T-cell (primary cell): ENCODE results near the gene ABCA7. TPM values are rescaled to one million over a fixed set of nuclear protein-coding genes. Genes with fewer than 3 reads are reported as not detected.

Experiments used
- ATAC-seq, 4 experiments: fragments of 200-7000 bp in 3 of 4; fragments of 150-1000 bp in 1 of 4; cut with Tn5 transposase; replicated peaks in 1 of 4; 1 replicate in 3 of 4; 2 replicates in 1 of 4; pipeline ENCODE4 v1.10.0; 2021; ENCODE audit warnings: moderate library complexity in 3 of 4, mild to moderate bottlenecking in 2 of 4, moderate number of reproducible peaks in 1 of 4
- CTCF ChIA-PET, 2 donors: fragments of 300-600 bp; sonication (Branson Sonifier 250); formaldehyde crosslinking; loops; one replicate each; lab custom pipeline; 2022; ENCODE audit warnings: antibody characterized with exemption in 2 of 2; lab: Charles Lee
- POLR2A ChIA-PET, 2 donors: fragments of 300-600 bp; sonication (Branson Sonifier 250); formaldehyde crosslinking; loops; one replicate each; lab custom pipeline; 2022; ENCODE audit warnings: antibody characterized with exemption in 2 of 2; lab: Charles Lee
- DNase-seq, 35 experiments: peaks; one replicate each; pipeline versions ENCODE4 v3.0.0 to v3.0.0-alpha.2; 2013 to 2023
- H3K27ac ChIP-seq: one replicate; pipeline ENCODE4 v1.5.1; 2013; ENCODE audit warnings: low read length
- H3K27me3 ChIP-seq, 2 experiments: replicated peaks in 1 of 2; 1 replicate in 1 of 2; 2 replicates in 1 of 2; pipeline versions ENCODE4 v1.6.1 to v1.7.0; 2013; ENCODE audit warnings: low read length in 1 of 2, mixed read lengths in 1 of 2; ENCODE audit not compliant: control insufficient read depth in 2 of 2, insufficient read depth in 2 of 2; ENCODE audit errors: extremely low read depth in 1 of 2
- H3K36me3 ChIP-seq, 2 donors: 1 replicate in 1 of 2; 2 replicates in 1 of 2; pipeline versions ENCODE4 v1.6.1 to v1.7.0; 2013; ENCODE audit warnings: low read length in 1 of 2; ENCODE audit not compliant: control insufficient read depth in 2 of 2, insufficient read depth in 1 of 2; ENCODE audit errors: extremely low read depth in 1 of 2
- H3K4me1 ChIP-seq, 2 experiments: 1 replicate in 1 of 2; 2 replicates in 1 of 2; pipeline versions ENCODE4 v1.6.1 to v1.7.0; 2013; ENCODE audit warnings: low read length in 2 of 2, mixed read lengths in 1 of 2; ENCODE audit not compliant: insufficient read depth in 2 of 2, control insufficient read depth in 1 of 2; ENCODE audit errors: extremely low read depth in 1 of 2
- H3K4me3 ChIP-seq, 2 donors: 1 replicate in 1 of 2; 2 replicates in 1 of 2; pipeline versions ENCODE4 v1.5.1 to v1.7.0; 2013; ENCODE audit warnings: mild to moderate bottlenecking in 2 of 2, low read length in 1 of 2, moderate library complexity in 1 of 2; ENCODE audit not compliant: control insufficient read depth in 1 of 2; ENCODE audit errors: extremely low read depth in 1 of 2
- H3K9me3 ChIP-seq: 2 replicates; pipeline ENCODE4 v1.7.0; 2013
- H3K27ac Mint-ChIP-seq, 2 donors: one replicate each; pipeline ENCODE4 v1.8.0; 2020 to 2021; ENCODE audit warnings: mild to moderate bottlenecking in 2 of 2, mixed read lengths in 2 of 2
- H3K27me3 Mint-ChIP-seq, 2 donors: one replicate each; pipeline ENCODE4 v1.8.0; 2021 to 2022; ENCODE audit warnings: mixed read lengths in 2 of 2
- H3K36me3 Mint-ChIP-seq: one replicate; pipeline ENCODE4 v1.8.0; 2021; ENCODE audit warnings: mixed read lengths
- H3K4me1 Mint-ChIP-seq, 3 donors: one replicate each; pipeline ENCODE4 v1.8.0; 2020 to 2022; ENCODE audit warnings: mixed read lengths in 3 of 3, mild to moderate bottlenecking in 1 of 3
- H3K4me3 Mint-ChIP-seq, 3 donors: one replicate each; pipeline ENCODE4 v1.8.0; 2020 to 2022; ENCODE audit warnings: mild to moderate bottlenecking in 3 of 3, mixed read lengths in 3 of 3, moderate library complexity in 3 of 3
- H3K9me3 Mint-ChIP-seq, 3 donors: one replicate each; pipeline ENCODE4 v1.8.0; 2020 to 2022; ENCODE audit warnings: mixed read lengths in 3 of 3
- WGBS: methylation state at CpG from one replicate; pipeline ENCODE4 v1.1.5; 2013; ENCODE audit warnings: missing lambda C conversion rate; ENCODE audit not compliant: insufficient coverage; 5-methylcytosine and 5-hydroxymethylcytosine counted together
- total RNA-seq, 35 experiments: library from RNA in 6 of 35; stranded (reverse) in 6 of 35; fragments of 120-200 nt in 1 of 35; gene quantifications; one replicate each; pipeline versions ENCODE4 v1.2.1 to v1.2.4 and lab custom pipeline; 2013 to 2026

ABCA7 gene
- total RNA-seq, 5 donors from 2014 or later (not counting 1 experiment from before 2014, with no cell fraction given) = 166 to 217 (median 178) TPM

GRCh38 chr19:1062387-1063029, 22.6 kb downstream of the ABCA7 start:
- CTCF ChIA-PET = no interaction called here
- Mint-ChIP-seq H3K9me3 (no peaks in the 10 kb centered on the region), H3K4me1 (peaks cover 31 to 37% (median 34%) of the 10 kb centered on the region in 3 donors), H3K4me3 (no peak overlapping the region), H3K36me3 (peaks cover 7% of the 10 kb centered on the region), H3K27ac (no peak overlapping the region), H3K27me3 (no peaks in the 10 kb centered on the region)
- H3K27ac ChIP-seq = no peak overlapping the region
- ATAC-seq (no peak), DNase-seq (peak in 1 of 35 experiments; percentile 40)
- H3K36me3 ChIP-seq = peaks cover 3 to 7% of the 10 kb centered on the region in 2 donors
- H3K27me3 ChIP-seq = no peaks in the 10 kb centered on the region
- POLR2A ChIA-PET = no interaction called here
- H3K4me3 ChIP-seq = no peak overlapping the region
- no peaks in the 10 kb centered on the region for H3K9me3 ChIP-seq
- H3K4me1 ChIP-seq = peaks cover 13 to 54% of the 10 kb centered on the region in 2 experiments
- WGBS = 93% methylated on average over 15 of the region's 17 CpGs

GRCh38 chr19:1063030-1063908, 23.4 kb downstream of the ABCA7 start:
- WGBS = 95% methylated on average over 23 of the region's 37 CpGs
- Histone ChIP-seq H3K36me3 (peaks cover 3 to 8% of the 10 kb centered on the region in 2 donors), H3K27ac (no peak overlapping the region), H3K9me3 (no peaks in the 10 kb centered on the region), H3K4me1 (peaks cover 13 to 48% of the 10 kb centered on the region in 2 experiments), H3K27me3 (no peaks in the 10 kb centered on the region), H3K4me3 (no peak overlapping the region)
- peaks cover 3% of the 10 kb centered on the region for H3K36me3 Mint-ChIP-seq
- peak overlapping the region in 1 of 2 donors; percentile 16 for H3K27ac Mint-ChIP-seq
- H3K27me3 Mint-ChIP-seq = no peaks in the 10 kb centered on the region
- peaks cover 24 to 30% (median 26%) of the 10 kb centered on the region in 3 donors for H3K4me1 Mint-ChIP-seq
- ATAC-seq (no peak), DNase-seq (peak in 32 of 35 experiments; percentile 47 to 80 (median 71))
- peak overlapping the region in 1 of 3 donors; percentile 16 for H3K4me3 Mint-ChIP-seq
- H3K9me3 Mint-ChIP-seq = no peaks in the 10 kb centered on the region
- ChIA-PET POLR2A (no interaction called here), CTCF (no interaction called here)

GRCh38 chr19:1063909-1064660, 24.2 kb downstream of the ABCA7 start:
- Mint-ChIP-seq H3K9me3 (no peaks in the 10 kb centered on the region), H3K27me3 (no peaks in the 10 kb centered on the region), H3K4me3 (peak overlapping the region in 1 of 3 donors; percentile 90), H3K27ac (peak overlapping the region in 1 of 2 donors; percentile 16), H3K4me1 (peaks cover 27 to 33% (median 31%) of the 10 kb centered on the region in 3 donors), H3K36me3 (peaks cover 7% of the 10 kb centered on the region)
- 97% methylated on average over 25 of the region's 37 CpGs for WGBS
- peaks cover 13 to 50% of the 10 kb centered on the region in 2 experiments for H3K4me1 ChIP-seq
- H3K27ac ChIP-seq = no peak overlapping the region
- ChIA-PET CTCF (interaction anchor here (1.1 to 1.4 kb wide), 4 partner anchors 11 to 140 kb away, joined by 3 to 11 read pairs (median 3); partner anchors contain the start of gene ABCA7 (in 1 of the 2)), POLR2A (interaction anchor here (0.6 to 0.8 kb wide), 5 partner anchors 11 to 65 kb away, joined by 3 to 10 read pairs (median 4); no protein-coding TSS in a partner anchor)
- H3K27me3 ChIP-seq = no peaks in the 10 kb centered on the region
- H3K4me3 ChIP-seq = no peak overlapping the region
- ATAC-seq (no peak), DNase-seq (no peak)
- no peaks in the 10 kb centered on the region for H3K9me3 ChIP-seq
- peaks cover 0 to 14% of the 10 kb centered on the region in 2 donors for H3K36me3 ChIP-seq

- 13% methylated on average over 48 of the region's 60 CpGs for WGBS
- no peaks in the 10 kb centered on the region for H3K9me3 Mint-ChIP-seq
- DNase-seq (peak in 32 of 35 experiments; percentile 50 to 87 (median 66)), ATAC-seq (peak; percentile 26 to 36 (median 30))
- Histone ChIP-seq H3K36me3 (peaks cover 0 to 22% of the 10 kb centered on the region in 2 donors), H3K4me3 (peak overlapping the region in 1 of 2 donors; percentile 18), H3K9me3 (no peaks in the 10 kb centered on the region), H3K27me3 (no peaks in the 10 kb centered on the region), H3K4me1 (peaks cover 17 to 59% of the 10 kb centered on the region in 2 experiments), H3K27ac (no peak overlapping the region)
- peak overlapping the region; percentile 61 to 86 for H3K27ac Mint-ChIP-seq
- no peaks in the 10 kb centered on the region for H3K27me3 Mint-ChIP-seq
- peaks cover 10% of the 10 kb centered on the region for H3K36me3 Mint-ChIP-seq
- ChIA-PET POLR2A (interaction anchor here (0.5 to 0.8 kb wide), 6 partner anchors 10 to 64 kb away, joined by 3 to 10 read pairs (median 6); no protein-coding TSS in a partner anchor), CTCF (interaction anchor here (1.1 to 1.4 kb wide), 4 partner anchors 10 to 139 kb away, joined by 3 to 11 read pairs (median 3); partner anchors contain the start of gene ABCA7 (in 1 of the 2))
- H3K4me3 Mint-ChIP-seq = peak overlapping the region; percentile 67 to 90 (median 70)
- peaks cover 32 to 37% (median 37%) of the 10 kb centered on the region in 3 donors for H3K4me1 Mint-ChIP-seq
Observed at GRCh38 chr19:1064661-1065605, 25.0 kb downstream of the ABCA7 start.

GRCh38 chr19:1065606-1066109, 25.8 kb downstream of the ABCA7 start:
- no peaks in the 10 kb centered on the region for H3K9me3 ChIP-seq
- Mint-ChIP-seq H3K4me3 (peak overlapping the region; percentile 58 to 90 (median 70)), H3K4me1 (peaks cover 32 to 42% (median 40%) of the 10 kb centered on the region in 3 donors), H3K36me3 (peaks cover 10% of the 10 kb centered on the region), H3K9me3 (no peaks in the 10 kb centered on the region), H3K27ac (peak overlapping the region; percentile 61 to 71), H3K27me3 (no peaks in the 10 kb centered on the region)
- ChIA-PET POLR2A (interaction anchor here in 1 of 2 donors (1.3 kb wide), 1 partner anchor 10 kb away, joined by 5 read pairs; no protein-coding TSS in a partner anchor), CTCF (interaction anchor here in 1 of 2 donors (1.1 kb wide), 1 partner anchor 25 kb away, joined by 3 read pairs; no protein-coding TSS in a partner anchor)
- H3K4me1 ChIP-seq = peaks cover 21 to 66% of the 10 kb centered on the region in 2 experiments
- H3K4me3 ChIP-seq = no peak overlapping the region
- no peak for ATAC-seq
- peak in 1 of 35 experiments; percentile 29 for DNase-seq
- H3K27ac ChIP-seq = no peak overlapping the region
- 94% methylated on average over 17 of the region's 17 CpGs for WGBS
- H3K27me3 ChIP-seq = no peaks in the 10 kb centered on the region
- H3K36me3 ChIP-seq = peaks cover 0 to 29% of the 10 kb centered on the region in 2 donors
